ENCODE results near the gene ZNF584. TPM values are rescaled to one million over a fixed set of nuclear protein-coding genes. Genes with fewer than 3 reads are reported as not detected.

The ZNF584 gene
- total RNA-seq (2013; cell fraction: nucleolus; rRNA removed): 26.4 and 31.6 TPM in 2 replicates
- total RNA-seq (2014; rRNA removed): 9.5 and 10.7 TPM in 2 replicates
- total RNA-seq (2014; rRNA removed; fragmentation: Illumina TruSeq; extraction: Trizol): 4.8 and 5.1 TPM in 2 replicates
- 9.7 and 10.3 TPM in 2 replicates for total RNA-seq (2021)
- 3.2 TPM for polyA plus RNA-seq (2011; ENCODE audit: low read depth)
- 7.6 and 8.4 TPM in 2 replicates for polyA plus RNA-seq (2011; rRNA removed)
- 8.7 and 9.6 TPM in 2 replicates for polyA plus RNA-seq (2011; cell fraction: cytosol; rRNA removed)
- polyA plus RNA-seq (2011; cell fraction: nucleus; rRNA removed): 7.9 and 8.7 TPM in 2 replicates
- polyA plus RNA-seq (2012): 3.8 and 5.6 TPM in 2 replicates
- 5.9 and 6.2 TPM in 2 replicates for polyA plus RNA-seq (2014; fragmentation: Illumina TruSeq; extraction: Trizol)
- 1 to 10 TPM; 2.0 to 2.6 TPM for polyA plus RNA-seq (2014; fragmentation: Nextera tagmentation; extraction: Ambion mirVana)
- 6.3 and 7.3 TPM in 2 replicates for polyA plus RNA-seq (2014; rRNA removed)
- 1 to 10 TPM; 5.9 to 6.9 TPM for polyA plus RNA-seq (2016; fragmentation: Nextera tagmentation; extraction: Ambion mirVana)
- polyA minus RNA-seq (2011; rRNA and poly(A)+ RNA removed): 11.6 and 13.5 TPM in 2 replicates
- polyA minus RNA-seq (2011; cell fraction: cytosol; rRNA and poly(A)+ RNA removed): 3.7 and 4.4 TPM in 2 replicates
- polyA minus RNA-seq (2011; cell fraction: nucleus; rRNA and poly(A)+ RNA removed): 5.0 and 12.0 TPM in 2 replicates
- Bru-seq, nascent RNA: percentile 55 among the genes with signal in this experiment
- BruChase-seq, experiment 1, labeled RNA remaining after a 6-hour chase: percentile 59 among the genes with signal in this experiment
- BruChase-seq, experiment 2, labeled RNA remaining after a 2-hour chase: percentile 62 among the genes with signal in this experiment
- long read RNA-seq, experiment 1, partial matches to known transcripts: 0 of 8 reads
- long read RNA-seq, experiment 1, other reads (novel, unspliced or antisense): 7 of 8 reads
- long read RNA-seq, experiment 2, partial matches to known transcripts: 2 of 13 reads
- long read RNA-seq, experiment 2, other reads (novel, unspliced or antisense): 8 of 13 reads

- ChIA-PET SMC1A (ENCODE audit: uncharacterized antibody, unreplicated experiment) (interaction anchor here (1.1 kb wide), 3 partner anchors 42 to 60 kb away, joined by 3 to 4 read pairs (median 3); partner anchors contain the start of gene ZNF324), POLR2A (interaction anchor here (0.9 to 1.6 kb wide), 4 partner anchors 8 to 61 kb away, joined by 3 to 5 read pairs (median 4); partner anchors contain the start of genes ZNF324 and ZNF324B), CTCF (interaction anchor here (0.7 to 1.4 kb wide), 2 partner anchors 10 to 43 kb away, joined by 3 to 5 read pairs; partner anchors contain the start of gene ZNF324B), RAD21 (ENCODE audit: unreplicated experiment) (interaction anchor here (0.8 to 1.3 kb wide), 6 partner anchors 21 to 111 kb away, joined by 3 to 6 read pairs (median 4); partner anchors contain the start of genes RPS5, ZBTB45, ZNF497 and ZSCAN22)
- in situ Hi-C loops (cut with MboI) (no loop called here), intact Hi-C loops (cut with micrococcal nuclease; ENCODE audit: unreplicated experiment) (loop anchor here (5.0 kb wide), 1 partner anchor 59 kb away; the partner anchor contains the start of gene ZNF324)
- peak; percentile 60 for DNase-seq (ENCODE audit: low read depth, low spot score)
- WGBS (ENCODE audit: insufficient coverage, insufficient replicate concordance, low lambda C conversion rate, missing lambda C conversion rate): under 1% methylated on average over 91 of the region's 100 CpGs
- Histone ChIP-seq H3K4me2 (ENCODE audit: control insufficient read depth, insufficient read depth) (peak within 1 kb of the TSS; percentile 100), H3K79me2 (ENCODE audit: control insufficient read depth, insufficient read depth, low read length) (peaks cover 16% of the 10 kb centered on the region), H3K27me3 (replicated peaks in 1 of 2; ENCODE audit: control insufficient read depth in 2 of 2, insufficient read depth in 2 of 2, low read length in 1 of 2) (no peaks in the 10 kb centered on the region), H3K27ac (ENCODE audit: control insufficient read depth, insufficient read depth) (peak within 1 kb of the TSS; percentile 80), H3K9me3 (replicated peaks; ENCODE audit: control insufficient read depth, insufficient read depth, low read length) (no peaks in the 10 kb centered on the region), H2AFZ (ENCODE audit: control insufficient read depth, low read depth, low read length) (peak within 1 kb of the TSS; percentile 98), H3K4me1 (ENCODE audit: control insufficient read depth, insufficient read depth, low read length) (peaks cover 8% of the 10 kb centered on the region), H3K4me3 (peak within 1 kb of the TSS; percentile 90), H3K9ac (ENCODE audit: control insufficient read depth, insufficient read depth, low read length) (peak within 1 kb of the TSS; percentile 90), H3K36me3 (ENCODE audit: control insufficient read depth in 2 of 2, insufficient read depth in 2 of 2, low read length in 1 of 2) (no peaks in the 10 kb centered on the region), H4K20me1 (ENCODE audit: control insufficient read depth, insufficient read depth) (no peaks in the 10 kb centered on the region)
- FAIRE-seq: peak; percentile 82
- peak; percentile 98 for ATAC-seq
- no TSS peak for BruUV-seq (replicated peaks)
- TF ChIP-seq TCF7 (IDR thresholded peaks at IDR 0.05; ENCODE audit: borderline replicate concordance) (no peak), MYC (IDR thresholded peaks at IDR 0.05; ENCODE audit: insufficient read depth, insufficient read length, insufficient replicate concordance, low read length, severe bottlenecking) (no peak), CREM (IDR thresholded peaks at IDR 0.05; ENCODE audit: low read depth) (peak; percentile 92), E4F1 (IDR thresholded peaks at IDR 0.05; ENCODE audit: borderline replicate concordance, partially characterized antibody) (peak; percentile 83), CTCF (IDR thresholded peaks at IDR 0.05 in 2 of 3, conservative IDR thresholded peaks at IDR 0.05 in 1 of 3; ENCODE audit: control insufficient read depth in 2 of 3, extremely low read depth in 1 of 3, insufficient read depth in 1 of 3, low read depth in 3 of 3, low read length in 3 of 3) (peak in 2 of 3 experiments; percentile 21 to 27; a peak in 2 of 6 replicates), CREB1 (IDR thresholded peaks at IDR 0.05; ENCODE audit: low read depth) (peak; percentile 84), EED (IDR thresholded peaks at IDR 0.05; ENCODE audit: low read depth) (no peak), NBN (IDR thresholded peaks at IDR 0.05) (peak; percentile 65), NKRF (conservative IDR thresholded peaks at IDR 0.05) (peak; percentile 77)
These were observed at the start of gene ZNF584 for GRCh38 chr19:58408152-58409009. ZNF584 (plus strand) TSS chr19:58408649; CDS start chr19:58409148, 499 bp downstream.
